ENCODE measurements around the gene GHRL.

DNA sequence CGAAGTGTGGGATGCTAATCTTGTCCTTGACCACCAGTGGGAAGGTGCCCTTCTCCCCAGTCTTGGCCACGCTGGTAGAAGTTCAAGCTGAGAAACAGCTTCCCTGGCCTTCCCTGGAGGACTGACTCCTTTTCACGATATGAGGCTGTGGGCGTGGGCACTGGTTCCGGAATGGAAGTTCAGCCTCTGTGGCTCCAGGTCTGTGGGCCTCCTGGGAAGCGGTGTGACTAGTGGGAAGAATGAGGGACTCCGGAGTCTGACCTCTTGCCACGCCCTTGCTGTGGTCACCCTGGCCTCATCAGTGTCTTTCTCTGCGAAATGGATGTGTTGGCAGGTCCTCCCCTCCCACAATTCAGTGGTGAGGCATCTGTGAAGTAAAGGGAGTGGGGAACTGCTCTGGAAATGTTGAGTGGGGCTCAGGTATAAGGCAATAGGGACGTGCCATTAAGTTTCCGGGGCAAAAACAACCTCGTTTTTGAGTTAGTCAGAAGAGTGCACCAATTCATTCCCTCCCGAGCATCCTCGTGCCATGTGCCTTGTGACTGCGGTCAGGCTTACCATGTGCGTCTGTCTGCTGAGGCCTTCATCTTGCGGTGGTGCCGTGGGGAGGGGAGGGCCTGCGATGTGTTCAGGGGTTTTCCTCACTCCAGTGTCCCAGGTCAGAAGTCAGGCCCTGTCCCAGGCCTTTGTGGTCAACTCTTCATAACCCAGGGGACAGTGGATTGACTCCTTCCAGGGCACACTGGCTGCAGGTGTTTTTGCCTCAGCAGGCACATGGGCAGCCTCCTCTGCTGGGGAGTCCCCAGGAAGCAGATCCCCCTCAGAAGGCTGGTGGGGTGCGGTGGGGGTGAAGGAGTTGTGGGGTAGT, 40.0 kb upstream of the GHRL start:
- TF ChIP-seq, protein P1, sequence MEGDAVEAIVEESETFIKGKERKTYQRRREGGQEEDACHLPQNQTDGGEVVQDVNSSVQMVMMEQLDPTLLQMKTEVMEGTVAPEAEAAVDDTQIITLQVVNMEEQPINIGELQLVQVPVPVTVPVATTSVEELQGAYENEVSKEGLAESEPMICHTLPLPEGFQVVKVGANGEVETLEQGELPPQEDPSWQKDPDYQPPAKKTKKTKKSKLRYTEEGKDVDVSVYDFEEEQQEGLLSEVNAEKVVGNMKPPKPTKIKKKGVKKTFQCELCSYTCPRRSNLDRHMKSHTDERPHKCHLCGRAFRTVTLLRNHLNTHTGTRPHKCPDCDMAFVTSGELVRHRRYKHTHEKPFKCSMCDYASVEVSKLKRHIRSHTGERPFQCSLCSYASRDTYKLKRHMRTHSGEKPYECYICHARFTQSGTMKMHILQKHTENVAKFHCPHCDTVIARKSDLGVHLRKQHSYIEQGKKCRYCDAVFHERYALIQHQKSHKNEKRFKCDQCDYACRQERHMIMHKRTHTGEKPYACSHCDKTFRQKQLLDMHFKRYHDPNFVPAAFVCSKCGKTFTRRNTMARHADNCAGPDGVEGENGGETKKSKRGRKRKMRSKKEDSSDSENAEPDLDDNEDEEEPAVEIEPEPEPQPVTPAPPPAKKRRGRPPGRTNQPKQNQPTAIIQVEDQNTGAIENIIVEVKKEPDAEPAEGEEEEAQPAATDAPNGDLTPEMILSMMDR (IDR thresholded peaks at IDR 0.05; ENCODE audit: low read depth, low read length, poor library complexity, severe bottlenecking) = no peak
- no peak for TF ChIP-seq EZH2phosphoT487 (IDR thresholded peaks at IDR 0.05; ENCODE audit: borderline replicate concordance, low read length)
